GM10266 (cell line): ENCODE measurements around the gene ANO2.
"Not testable (repeated sequence)": the region's sequence is repeated elsewhere in the genome, so short reads cannot be mapped to it uniquely, and the experiment has no call there.

Source experiments
- DNase-seq: peaks from one replicate; pipeline ENCODE4 v3.0.0; 2012; ENCODE audit errors: extremely low spot score
- CTCF ChIP-seq: IDR thresholded peaks from 2 replicates; pipeline ENCODE4 v1.5.1; 2012; ENCODE audit warnings: mild to moderate bottlenecking, low read depth; ENCODE audit not compliant: control insufficient read depth, insufficient read depth; ENCODE audit errors: missing control alignments

Gene ANO2

DNA sequence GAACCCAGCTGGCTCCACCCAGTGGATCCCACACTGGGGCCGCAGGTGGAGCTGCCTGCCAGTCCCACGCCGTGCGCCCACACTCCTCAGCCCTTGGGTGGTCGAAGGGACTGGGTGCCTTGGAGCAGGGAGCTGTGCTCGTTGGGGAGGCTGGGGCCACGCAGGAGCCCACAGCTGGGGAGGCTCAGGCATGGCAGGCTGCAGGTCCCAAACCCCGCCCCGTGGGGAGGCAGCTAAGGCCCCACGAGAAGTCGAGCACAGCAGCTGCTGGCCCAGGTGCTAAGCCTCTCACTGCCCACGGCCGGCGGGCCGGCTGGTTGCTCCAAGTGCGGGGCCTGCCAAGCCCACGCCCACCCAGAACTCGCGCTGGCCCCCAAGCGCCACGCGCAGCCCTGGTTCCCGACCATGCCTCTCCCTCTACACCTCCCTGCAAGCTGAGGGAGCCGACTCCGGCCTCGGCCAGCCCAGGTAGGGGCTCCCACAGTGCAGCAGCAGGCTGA is 56.2 kb downstream of the ANO2 start:
- no peak for DNase-seq
- no peak for TF ChIP-seq CTCF

DNA sequence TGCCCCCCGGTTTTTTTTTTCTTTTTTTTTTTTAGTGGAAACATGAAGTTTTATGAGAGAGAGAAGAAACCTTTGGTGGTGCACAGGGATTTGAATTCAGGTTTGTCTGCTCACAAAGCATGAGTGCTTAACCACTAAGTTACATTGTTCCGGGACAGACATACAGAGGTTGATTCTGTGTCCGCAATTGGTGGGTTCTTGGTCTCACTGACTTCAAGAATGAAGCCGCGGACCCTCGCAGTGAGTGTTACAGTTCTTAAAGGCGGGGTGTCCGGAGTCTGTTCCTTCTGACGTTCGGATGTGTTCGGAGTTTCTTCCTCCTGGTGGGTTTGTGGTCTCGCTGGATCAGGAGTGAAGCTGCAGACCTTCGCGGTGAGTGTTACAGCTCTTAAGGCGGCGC is 57.2 kb downstream of the ANO2 start:
- DNase-seq: not testable (repeated sequence)

DNA sequence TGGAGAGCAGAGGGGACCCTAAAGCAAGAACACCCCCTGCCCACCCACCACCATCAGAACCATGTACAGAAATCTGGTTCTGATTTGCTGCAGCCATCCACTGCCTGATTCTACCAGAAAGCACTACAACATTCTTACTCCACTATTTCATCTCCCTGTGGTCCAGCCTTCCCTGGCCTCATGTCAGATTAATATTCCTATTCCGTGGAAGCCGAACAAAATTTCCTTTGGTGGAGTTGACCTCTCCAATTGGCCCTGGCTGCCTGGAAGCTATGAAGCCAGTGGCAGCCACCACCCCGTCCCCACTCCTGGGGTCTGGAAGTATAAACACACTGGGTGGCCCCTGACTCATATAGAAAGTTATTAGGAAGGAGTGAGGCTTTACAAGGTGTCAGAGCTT is 60.2 kb downstream of the ANO2 start:
- DNase-seq: no peak
- TF ChIP-seq CTCF: no peak

- TF ChIP-seq CTCF: no peak
- DNase-seq: no peak
Observed at GRCh38 chr12:5884285-5884684, 60.8 kb downstream of the ANO2 start.

DNA sequence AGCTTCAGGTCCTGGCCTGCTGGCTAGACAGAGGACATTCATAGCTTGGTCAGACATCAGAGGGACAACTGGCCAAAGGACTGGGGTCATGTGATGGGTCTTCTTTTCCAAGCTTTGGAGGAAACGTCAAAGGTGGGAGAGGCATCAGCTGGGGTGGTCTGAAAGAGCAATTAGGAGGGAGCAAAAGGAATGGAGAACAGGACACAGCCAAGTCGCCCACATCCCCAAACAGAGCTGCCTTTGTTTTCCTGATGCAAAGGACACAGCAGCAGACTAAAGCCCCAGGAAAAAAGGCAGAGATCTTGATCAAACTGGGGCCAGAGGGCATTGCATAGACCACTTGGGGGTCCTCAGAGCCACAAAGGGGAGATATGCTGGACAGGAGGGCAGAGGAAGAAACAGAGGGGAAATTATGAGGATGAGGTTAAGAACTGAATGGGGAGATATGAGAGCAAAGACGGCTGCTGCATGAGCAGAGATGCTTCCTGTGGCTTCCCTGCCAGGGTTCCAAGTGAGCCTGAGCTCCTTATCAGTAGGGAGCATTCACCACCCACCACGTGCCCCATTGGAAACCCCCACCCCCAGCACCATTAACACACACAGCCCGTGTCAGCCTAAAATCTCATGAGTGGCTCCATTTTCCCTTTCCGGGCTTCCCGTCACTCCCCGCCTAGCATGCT is 62.4 kb downstream of the ANO2 start:
- no peak for DNase-seq
- no peak for TF ChIP-seq CTCF

DNA sequence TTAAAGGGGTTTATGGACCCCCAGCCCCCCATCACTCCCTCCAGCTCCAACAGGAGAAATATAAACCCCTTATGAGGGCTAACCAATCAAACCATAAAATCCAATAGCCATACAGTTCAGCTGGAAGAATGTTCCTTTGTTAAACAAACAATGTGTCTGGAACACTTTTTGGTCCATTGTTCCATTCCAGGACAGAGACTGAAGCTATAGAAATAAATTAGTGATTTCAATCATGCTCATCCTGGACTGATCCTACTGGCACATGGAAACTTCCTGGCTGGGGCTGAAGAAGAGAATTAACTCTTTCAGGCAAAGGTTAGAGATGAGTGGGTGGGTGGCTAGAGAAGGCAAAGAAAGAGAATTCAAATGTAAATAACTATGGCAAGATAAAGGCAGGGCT is 63.4 kb downstream of the ANO2 start:
- no peak for DNase-seq
- no peak for TF ChIP-seq CTCF

DNA sequence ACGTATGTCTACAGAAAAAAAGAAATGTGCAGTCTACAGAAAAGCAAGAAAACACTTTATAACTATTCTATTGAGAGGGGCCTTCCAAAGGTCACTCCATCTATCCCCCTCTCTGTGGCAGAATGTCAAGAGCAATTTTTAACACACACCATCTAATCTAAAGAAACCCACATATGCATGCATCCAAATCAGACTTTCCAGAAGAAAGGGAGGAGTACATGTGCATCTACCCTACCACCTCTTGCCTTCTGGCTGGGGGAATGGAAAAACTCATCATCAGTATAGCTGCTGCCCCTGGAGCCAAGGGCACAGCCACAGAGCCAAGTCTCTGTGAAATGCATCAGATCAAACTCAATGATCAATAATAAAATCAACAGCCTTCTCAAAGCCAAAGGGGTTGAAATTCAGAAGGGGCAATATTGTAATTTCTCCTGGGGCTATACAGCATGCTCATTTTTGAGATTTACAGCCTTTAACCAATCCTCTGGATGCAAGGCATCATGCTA is 63.9 kb downstream of the ANO2 start:
- TF ChIP-seq CTCF: no peak
- no peak for DNase-seq
